Hippocampal formation (tissue), 2 donors: ENCODE data around the gene RTKN.
"Not testable (repeated sequence)": the region's sequence is repeated elsewhere in the genome, so short reads cannot be mapped to it uniquely, and the experiment has no call there.

ENCODE experiments used
- DNase-seq, 2 donors: peaks; one replicate each; lab custom pipeline; 2025; lab: John Stamatoyannopoulos, UW

RTKN gene, protein sequence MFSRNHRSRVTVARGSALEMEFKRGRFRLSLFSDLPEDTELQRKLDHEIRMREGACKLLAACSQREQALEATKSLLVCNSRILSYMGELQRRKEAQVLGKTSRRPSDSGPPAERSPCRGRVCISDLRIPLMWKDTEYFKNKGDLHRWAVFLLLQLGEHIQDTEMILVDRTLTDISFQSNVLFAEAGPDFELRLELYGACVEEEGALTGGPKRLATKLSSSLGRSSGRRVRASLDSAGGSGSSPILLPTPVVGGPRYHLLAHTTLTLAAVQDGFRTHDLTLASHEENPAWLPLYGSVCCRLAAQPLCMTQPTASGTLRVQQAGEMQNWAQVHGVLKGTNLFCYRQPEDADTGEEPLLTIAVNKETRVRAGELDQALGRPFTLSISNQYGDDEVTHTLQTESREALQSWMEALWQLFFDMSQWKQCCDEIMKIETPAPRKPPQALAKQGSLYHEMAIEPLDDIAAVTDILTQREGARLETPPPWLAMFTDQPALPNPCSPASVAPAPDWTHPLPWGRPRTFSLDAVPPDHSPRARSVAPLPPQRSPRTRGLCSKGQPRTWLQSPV

GRCh38 chr2:74441690-74442482 lies at the start of gene RTKN:
RTKN (minus strand) TSS chr2:74441937; CDS start chr2:74441816, 121 bp downstream.
- peak in 1 of 2 donors; percentile 18 for DNase-seq

GRCh38 chr2:74489906-74490305 lies 48.2 kb upstream of the RTKN start:
- no peak for DNase-seq

DNA sequence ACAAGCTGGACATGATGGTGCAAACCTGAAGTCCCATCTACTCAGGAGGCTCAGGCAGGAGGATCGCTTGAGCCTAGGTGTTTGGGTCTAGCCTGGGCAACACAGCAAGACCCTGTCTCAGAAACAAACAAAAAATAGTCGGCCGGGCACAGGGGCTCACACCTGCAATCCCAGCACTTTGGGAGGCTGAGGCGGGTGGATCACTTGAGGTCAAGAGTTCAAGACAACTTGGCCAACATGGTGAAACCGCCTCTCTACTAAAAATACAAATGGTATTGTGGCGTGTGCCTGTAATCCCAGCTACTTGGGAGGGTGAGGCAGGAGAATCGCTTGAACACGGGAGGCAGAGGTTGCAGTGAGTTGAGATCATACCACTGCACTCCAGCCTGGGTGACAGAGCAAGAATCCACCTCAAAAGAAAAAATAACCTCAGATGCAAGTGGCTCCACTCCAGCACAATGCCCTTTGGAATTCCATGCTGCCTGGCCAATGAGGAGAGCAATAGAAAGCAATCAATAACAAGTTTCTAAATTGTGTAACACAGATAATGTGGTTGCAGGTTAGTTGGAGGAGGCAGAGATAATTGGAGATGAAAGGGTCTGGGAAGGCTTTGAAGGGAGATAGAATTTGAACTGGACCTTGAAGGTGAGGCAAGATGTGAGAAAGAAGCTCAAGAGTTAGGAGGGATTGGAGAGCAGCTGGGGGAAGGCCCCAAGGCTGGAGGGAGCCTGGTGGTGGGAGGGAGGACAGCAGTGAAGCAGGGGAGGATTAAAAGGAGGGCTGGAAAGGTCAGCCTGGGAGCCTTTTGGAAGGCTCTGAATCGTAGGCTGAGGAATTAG lies 47.1 kb upstream of the RTKN start:
- DNase-seq = no peak

- no peak for DNase-seq
Observed at GRCh38 chr2:74486141-74486540, 44.4 kb upstream of the RTKN start.

DNA sequence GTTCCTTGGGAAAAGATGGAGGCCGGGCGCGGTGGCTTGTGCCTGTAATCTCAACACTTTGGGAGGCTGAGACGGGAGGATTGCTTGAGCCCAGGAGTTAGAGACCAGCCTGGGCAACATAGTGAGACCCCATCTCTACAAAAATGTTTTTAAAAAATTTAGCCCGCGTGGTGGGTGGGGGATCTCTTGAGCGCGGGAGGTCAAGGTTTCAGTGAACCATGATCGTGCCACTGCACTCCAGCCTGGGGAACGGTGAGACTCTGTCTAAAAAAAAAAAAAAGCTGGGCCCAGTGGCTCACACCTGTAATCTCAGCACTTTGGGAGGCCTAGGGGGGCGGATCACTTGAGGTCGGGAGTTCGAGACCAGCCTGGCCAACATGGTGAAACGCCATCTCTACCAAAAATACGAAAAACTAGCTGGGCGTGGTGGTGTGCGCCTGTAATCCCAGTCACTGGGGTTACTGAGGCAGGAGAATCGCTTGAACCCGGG lies 42.0 kb upstream of the RTKN start:
- DNase-seq = not testable (repeated sequence)

- peak; percentile 94 to 98 for DNase-seq
Observed at GRCh38 chr2:74482801-74483674, 41.3 kb upstream of the RTKN start, which contains the start of the genes CCDC142 and TTC31. CCDC142 (minus strand) TSS chr2:74482998; CDS start chr2:74482837, 161 bp downstream. TTC31 (plus strand) TSS chr2:74483081; CDS start chr2:74483096, 15 bp downstream.

GRCh38 chr2:74481961-74482800 lies 40.4 kb upstream of the RTKN start:
- no peak for DNase-seq

GRCh38 chr2:74481431-74481830 lies 39.7 kb upstream of the RTKN start:
- DNase-seq = no peak

DNA sequence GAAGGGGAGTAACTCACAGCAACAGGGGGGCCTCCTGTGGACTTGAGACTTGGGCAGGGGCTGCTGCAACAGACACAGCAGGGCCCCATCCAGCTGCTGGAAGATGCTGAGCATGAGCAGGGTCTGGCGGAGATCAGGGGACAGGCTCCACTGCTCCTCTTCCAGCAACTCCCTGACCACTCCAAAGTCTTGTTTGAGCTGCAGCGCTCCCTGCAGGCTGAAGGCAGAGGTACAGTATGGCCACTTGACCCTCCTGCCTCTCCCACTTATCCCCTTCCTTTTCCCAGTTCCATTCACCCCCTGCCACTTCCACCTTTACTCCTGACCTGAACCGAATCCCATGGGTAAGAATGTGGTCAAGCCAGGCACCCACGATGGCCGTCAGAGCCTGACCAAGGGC lies 33.2 kb upstream of the RTKN start:
- no peak for DNase-seq

DNA sequence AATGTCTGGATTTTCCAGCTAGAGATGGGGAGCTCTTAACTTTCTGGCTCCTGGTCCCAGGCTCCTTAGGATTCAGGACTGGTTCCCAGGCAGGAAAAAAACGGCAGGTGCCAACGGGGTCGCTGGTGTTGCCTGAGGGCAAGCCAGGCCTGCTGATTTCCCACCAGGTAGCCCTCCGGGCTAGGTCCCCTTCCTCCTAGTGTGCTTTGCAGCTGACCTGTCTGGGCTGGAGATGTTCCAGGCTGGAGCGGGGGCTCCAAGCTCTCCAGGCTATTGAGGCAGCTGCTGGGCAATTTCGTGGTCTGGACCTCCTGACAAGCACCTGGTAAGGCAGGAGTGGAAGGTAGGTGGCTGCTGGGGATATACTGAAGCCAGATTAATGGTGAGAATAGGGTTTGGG lies 32.7 kb upstream of the RTKN start:
- DNase-seq = no peak

- DNase-seq = no peak
Observed at GRCh38 chr2:74472945-74473258, 31.2 kb upstream of the RTKN start.

GRCh38 chr2:74472086-74472944 lies 30.6 kb upstream of the RTKN start, which contains the start of gene MRPL53:
MRPL53 (minus strand) TSS chr2:74472680; CDS start chr2:74472660, 20 bp downstream.
- peak; percentile 85 to 90 for DNase-seq

DNA sequence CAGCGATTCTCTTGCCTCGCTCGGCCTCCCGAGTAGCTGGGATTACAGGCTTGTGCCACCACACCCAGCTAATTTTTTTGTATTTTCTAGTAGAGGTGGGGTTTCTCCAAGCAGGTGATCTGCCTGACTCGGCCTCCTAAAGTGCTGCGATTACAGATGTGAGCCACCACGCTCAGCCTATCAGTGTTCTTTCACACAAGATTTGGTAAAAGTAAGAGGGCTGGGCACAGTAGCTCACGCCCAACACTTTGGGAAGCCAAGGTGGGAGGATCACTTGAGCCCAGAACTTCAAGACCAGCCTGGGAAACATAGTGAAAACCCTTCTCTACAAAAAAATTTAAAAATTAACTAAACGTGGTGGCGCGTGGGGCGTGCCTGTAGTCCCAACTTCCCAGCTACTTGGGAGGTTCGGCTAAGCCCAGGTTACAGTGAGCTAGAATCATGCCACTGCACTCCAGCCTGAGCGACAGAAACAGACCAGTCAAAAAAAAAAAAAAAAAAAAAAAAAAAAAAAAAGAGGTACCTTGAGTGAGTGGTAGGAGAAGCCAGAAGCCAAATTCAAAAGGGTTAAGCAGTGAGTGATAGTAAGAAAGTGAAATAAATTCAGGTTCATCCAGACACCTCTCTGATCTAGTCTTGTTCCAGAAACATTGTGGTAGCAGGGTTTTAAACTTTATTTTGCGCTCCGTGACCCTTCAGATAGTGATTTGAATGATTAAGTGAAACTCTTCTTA lies 29.8 kb upstream of the RTKN start:
- DNase-seq = no peak

- not testable (repeated sequence) for DNase-seq
Observed at GRCh38 chr2:74470742-74471141, 29.0 kb upstream of the RTKN start.

GRCh38 chr2:74464406-74464805 lies 22.7 kb upstream of the RTKN start:
- DNase-seq = no peak

GRCh38 chr2:74462786-74463105 lies 21.0 kb upstream of the RTKN start:
- DNase-seq = no peak

- no peak for DNase-seq
Observed at GRCh38 chr2:74462054-74462785, 20.5 kb upstream of the RTKN start.
